NCI-H1694 treated with DMSO at 0.1 percent for 48 hours (cell line): Measurements from ENCODE around the gene TSPY10.
"Not testable (repeated sequence)": the region's sequence is repeated elsewhere in the genome, so short reads cannot be mapped to it uniquely, and the experiment has no call there.

Experiments used
- DNase-seq: peaks from one replicate; lab custom pipeline; 2025; lab: John Stamatoyannopoulos, UW

The TSPY10 gene, protein sequence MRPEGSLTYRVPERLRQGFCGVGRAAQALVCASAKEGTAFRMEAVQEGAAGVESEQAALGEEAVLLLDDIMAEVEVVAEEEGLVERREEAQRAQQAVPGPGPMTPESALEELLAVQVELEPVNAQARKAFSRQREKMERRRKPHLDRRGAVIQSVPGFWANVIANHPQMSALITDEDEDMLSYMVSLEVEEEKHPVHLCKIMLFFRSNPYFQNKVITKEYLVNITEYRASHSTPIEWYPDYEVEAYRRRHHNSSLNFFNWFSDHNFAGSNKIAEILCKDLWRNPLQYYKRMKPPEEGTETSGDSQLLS

DNA sequence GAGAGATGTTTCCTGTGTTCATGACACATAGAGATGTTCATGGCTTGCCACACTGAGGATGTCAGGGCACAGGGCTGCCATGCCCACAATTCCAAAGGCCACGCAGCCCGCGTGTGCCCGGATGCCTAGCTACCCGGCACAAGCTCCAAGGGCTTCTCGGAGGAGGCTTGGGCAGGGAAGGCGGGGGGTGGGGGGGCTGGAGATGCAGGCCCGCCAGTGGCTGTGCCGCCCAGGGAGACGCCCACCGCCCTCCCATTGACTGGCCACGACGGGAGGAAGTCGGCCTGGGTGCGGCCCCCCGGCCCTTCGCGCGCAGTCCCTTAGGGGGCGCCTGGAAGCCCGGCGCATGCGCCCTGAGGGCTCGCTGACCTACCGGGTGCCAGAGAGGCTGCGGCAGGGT lies at the start of gene TSPY10:
TSS of gene TSPY10 (plus strand) at position 301 of the 400 bp plus-strand sequence. CDS start at position 347, 46 bp downstream.
- not testable (repeated sequence) for DNase-seq

DNA sequence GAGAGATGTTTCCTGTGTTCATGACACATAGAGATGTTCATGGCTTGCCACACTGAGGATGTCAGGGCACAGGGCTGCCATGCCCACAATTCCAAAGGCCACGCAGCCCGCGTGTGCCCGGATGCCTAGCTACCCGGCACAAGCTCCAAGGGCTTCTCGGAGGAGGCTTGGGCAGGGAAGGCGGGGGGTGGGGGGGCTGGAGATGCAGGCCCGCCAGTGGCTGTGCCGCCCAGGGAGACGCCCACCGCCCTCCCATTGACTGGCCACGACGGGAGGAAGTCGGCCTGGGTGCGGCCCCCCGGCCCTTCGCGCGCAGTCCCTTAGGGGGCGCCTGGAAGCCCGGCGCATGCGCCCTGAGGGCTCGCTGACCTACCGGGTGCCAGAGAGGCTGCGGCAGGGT lies 40.7 kb upstream of the TSPY10 start, which contains the start of gene TSPY9:
TSS of gene TSPY9 (plus strand) at position 301 of the 400 bp plus-strand sequence. CDS start at position 347, 46 bp downstream.
- not testable (repeated sequence) for DNase-seq

DNA sequence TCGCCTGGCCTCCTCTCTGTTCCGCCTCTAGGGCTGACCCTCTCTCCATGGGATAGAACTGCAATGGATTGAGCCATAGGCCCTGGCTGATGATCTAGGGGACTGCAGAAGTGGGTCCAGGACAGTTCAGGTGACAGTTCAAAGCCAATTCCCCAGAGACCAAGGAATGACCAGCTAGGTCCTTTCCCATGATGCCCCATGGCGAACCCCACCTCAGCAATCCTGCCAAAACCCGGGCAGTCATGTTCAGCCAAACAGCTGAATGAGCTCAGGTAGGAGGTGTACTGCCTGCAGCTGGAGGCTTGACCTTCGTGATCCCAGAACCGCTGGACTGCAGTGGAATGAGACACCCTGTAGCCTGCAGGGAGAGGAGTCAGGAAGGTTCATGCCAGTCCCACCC lies 23.3 kb upstream of the TSPY10 start:
- not testable (repeated sequence) for DNase-seq

DNA sequence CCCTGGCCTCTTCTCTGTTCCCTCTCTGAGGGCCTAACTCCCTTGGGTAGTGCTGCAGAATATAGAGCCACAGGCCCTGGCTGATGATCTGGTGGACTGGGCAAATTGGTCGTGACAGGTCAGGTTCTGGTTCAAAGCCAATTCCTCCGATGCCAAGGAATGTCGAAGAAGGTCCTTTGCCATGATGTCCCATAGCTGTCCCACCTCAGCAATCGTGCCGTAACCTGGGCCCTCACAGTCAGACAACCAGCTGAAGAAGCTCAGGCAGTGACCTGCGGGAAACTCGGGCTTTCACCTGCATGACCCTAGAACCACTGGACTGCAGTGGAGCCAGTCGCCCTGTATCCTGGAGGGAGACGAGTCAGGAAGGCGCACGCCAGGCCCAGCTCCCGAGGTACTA lies 11.4 kb upstream of the TSPY10 start:
- DNase-seq: not testable (repeated sequence)
